ENCODE data around the gene CCNY. TPM values are rescaled to one million over a fixed set of nuclear protein-coding genes. Genes with fewer than 3 reads are reported as not detected.
"Not testable (repeated sequence)": the region's sequence is repeated elsewhere in the genome, so short reads cannot be mapped to it uniquely, and the experiment has no call there.

The CCNY gene
- total RNA-seq, 6 experiments from 2014 or later, result 22.4 to 49.2 (median 41.4) TPM

DNA sequence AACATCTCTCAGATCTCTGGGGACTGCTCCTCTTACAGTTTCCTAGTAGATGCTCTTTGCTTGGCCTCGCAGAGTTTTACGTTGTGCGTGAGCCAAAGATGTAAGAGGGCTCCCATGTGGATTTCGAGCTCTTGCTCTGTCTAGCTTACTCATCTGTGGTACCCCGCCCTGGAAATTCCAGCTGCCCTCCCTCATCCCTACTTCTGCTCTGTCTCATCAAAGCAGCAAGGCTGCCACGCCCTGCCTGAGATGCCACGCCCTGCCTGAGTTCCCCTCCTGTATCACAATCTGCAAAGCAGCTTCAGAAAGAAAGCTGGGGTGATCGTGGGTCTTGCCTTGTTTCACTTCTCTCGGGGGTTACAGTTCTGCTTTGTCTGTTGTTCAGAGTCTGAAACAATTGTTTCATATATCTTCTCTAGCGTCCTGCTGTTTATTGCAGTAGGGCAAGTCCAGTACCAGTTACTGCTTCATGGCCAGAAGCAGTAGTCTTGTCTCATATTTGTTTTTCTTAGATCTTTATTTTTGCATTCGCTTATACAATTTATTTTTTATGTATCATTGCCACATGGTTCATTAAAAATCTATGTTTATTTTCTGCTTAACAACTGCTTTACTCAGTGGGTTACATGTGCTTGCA lies 36.1 kb upstream of the CCNY start:
- Histone ChIP-seq H3K9me3 (peaks cover 0 to 3% (median 0%) of the 10 kb centered on the region in 4 donors), H3K36me3 (no peaks in the 10 kb centered on the region), H3K4me3 (no peak overlapping the region), H3K4me1 (no peaks in the 10 kb centered on the region), H3K27ac (no peak overlapping the region), H3K27me3 (no peaks in the 10 kb centered on the region)
- no peak for TF ChIP-seq CTCF (IDR thresholded peaks at IDR 0.05)
- TF ChIP-seq POLR2A (IDR thresholded peaks at IDR 0.05), result no peak
- DNase-seq, result no peak
- intact Hi-C loops (cut with DNase I), result no loop called here
- WGBS (ENCODE audit: insufficient coverage, low coverage, low lambda C conversion rate, missing lambda C conversion rate), result 69% methylated on average over 10 of the region's 11 CpGs
- ATAC-seq, result peak in 2 of 4 donors; percentile 18 to 28

DNA sequence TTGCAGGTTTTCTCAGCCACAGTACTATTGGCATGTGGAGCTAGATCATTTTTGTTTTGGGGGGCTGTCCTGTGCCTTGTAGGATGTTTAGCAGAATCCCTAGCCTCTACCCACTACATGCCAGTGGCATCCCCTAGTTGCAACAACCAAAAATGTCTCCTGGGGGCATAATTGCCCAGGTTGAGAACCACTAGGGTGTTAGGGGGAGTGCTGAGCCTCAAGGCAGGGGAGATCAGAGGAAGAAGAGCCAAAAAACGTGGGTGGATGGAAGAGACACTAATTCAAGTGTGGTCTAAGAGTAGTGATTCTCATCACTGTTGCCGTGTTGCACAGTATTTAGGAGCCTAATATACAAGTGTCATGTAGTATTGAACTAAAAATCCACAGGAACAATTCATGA lies 31.7 kb upstream of the CCNY start:
- intact Hi-C loops (cut with DNase I), result no loop called here
- no peak overlapping the region for H3K4me3 ChIP-seq
- H3K4me1 ChIP-seq, result no peaks in the 10 kb centered on the region
- WGBS (ENCODE audit: insufficient coverage, low coverage, low lambda C conversion rate, missing lambda C conversion rate), result 17% methylated on average over 2 of the region's 2 CpGs
- no peak overlapping the region for H3K27ac ChIP-seq
- no peaks in the 10 kb centered on the region for H3K9me3 ChIP-seq
- TF ChIP-seq POLR2A (IDR thresholded peaks at IDR 0.05) (no peak), CTCF (IDR thresholded peaks at IDR 0.05) (no peak)
- no peak for ATAC-seq
- H3K36me3 ChIP-seq, result no peaks in the 10 kb centered on the region
- no peak for DNase-seq
- no peaks in the 10 kb centered on the region for H3K27me3 ChIP-seq

GRCh38 chr10:35306852-35307251 lies 29.5 kb upstream of the CCNY start:
- Histone ChIP-seq H3K36me3 (no peaks in the 10 kb centered on the region), H3K4me3 (no peak overlapping the region), H3K4me1 (no peaks in the 10 kb centered on the region), H3K27ac (no peak overlapping the region), H3K9me3 (no peaks in the 10 kb centered on the region), H3K27me3 (no peaks in the 10 kb centered on the region)
- WGBS (ENCODE audit: insufficient coverage, low coverage, low lambda C conversion rate, missing lambda C conversion rate), result 62% methylated on average over 9 of the region's 9 CpGs
- intact Hi-C loops (cut with DNase I), result no loop called here
- TF ChIP-seq POLR2A (IDR thresholded peaks at IDR 0.05), result no peak
- no peak for TF ChIP-seq CTCF (IDR thresholded peaks at IDR 0.05)
- ATAC-seq, result no peak
- no peak for DNase-seq

- H3K4me1 ChIP-seq, result no peaks in the 10 kb centered on the region
- intact Hi-C loops (cut with DNase I), result no loop called here
- no peaks in the 10 kb centered on the region for H3K27me3 ChIP-seq
- WGBS (ENCODE audit: insufficient coverage, low coverage, low lambda C conversion rate, missing lambda C conversion rate), result 75% methylated on average over 10 of the region's 10 CpGs
- no peak overlapping the region for H3K27ac ChIP-seq
- ATAC-seq (no peak), DNase-seq (no peak)
- H3K9me3 ChIP-seq, result no peaks in the 10 kb centered on the region
- no peak for TF ChIP-seq POLR2A (IDR thresholded peaks at IDR 0.05)
- TF ChIP-seq CTCF (IDR thresholded peaks at IDR 0.05), result no peak
- no peak overlapping the region for H3K4me3 ChIP-seq
- no peaks in the 10 kb centered on the region for H3K36me3 ChIP-seq
These were observed 29.0 kb upstream of the CCNY start for GRCh38 chr10:35307297-35307696.

DNA sequence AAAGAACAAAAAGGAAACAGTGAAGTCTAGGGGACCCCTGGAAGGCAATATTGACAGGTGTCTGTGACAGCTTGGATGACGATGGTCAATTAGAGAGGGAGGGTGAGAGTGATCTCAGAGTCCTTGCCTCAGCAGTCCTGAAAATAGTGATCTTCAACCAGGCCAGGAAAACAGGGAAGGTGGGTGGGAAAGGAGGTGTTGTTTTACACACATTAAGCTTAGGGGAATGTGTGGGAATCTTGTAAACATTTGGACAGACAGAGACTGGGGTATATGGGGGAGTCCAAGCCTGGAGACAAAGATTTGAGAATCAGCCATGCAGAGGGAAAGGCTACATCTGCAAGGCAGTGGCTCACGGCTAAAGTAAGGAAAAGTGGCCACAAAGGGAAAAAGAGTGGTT lies 27.5 kb upstream of the CCNY start:
- no peak for TF ChIP-seq CTCF (IDR thresholded peaks at IDR 0.05)
- TF ChIP-seq POLR2A (IDR thresholded peaks at IDR 0.05), result no peak

GRCh38 chr10:35314142-35314541 lies 22.2 kb upstream of the CCNY start:
- WGBS (ENCODE audit: insufficient coverage, low coverage, low lambda C conversion rate, missing lambda C conversion rate), result 67% methylated on average over 2 of the region's 2 CpGs
- H3K9me3 ChIP-seq, result not testable (repeated sequence)

More for the DNA sequence above, 27.5 kb upstream of the CCNY start:
- Histone ChIP-seq H3K27me3 (no peaks in the 10 kb centered on the region), H3K9me3 (no peaks in the 10 kb centered on the region), H3K27ac (no peak overlapping the region), H3K4me3 (no peak overlapping the region), H3K36me3 (no peaks in the 10 kb centered on the region), H3K4me1 (no peaks in the 10 kb centered on the region)
- 57% methylated on average over 2 of the region's 2 CpGs for WGBS (ENCODE audit: insufficient coverage, low coverage, low lambda C conversion rate, missing lambda C conversion rate)
- intact Hi-C loops (cut with DNase I), result no loop called here
- ATAC-seq (no peak), DNase-seq (no peak)

DNA sequence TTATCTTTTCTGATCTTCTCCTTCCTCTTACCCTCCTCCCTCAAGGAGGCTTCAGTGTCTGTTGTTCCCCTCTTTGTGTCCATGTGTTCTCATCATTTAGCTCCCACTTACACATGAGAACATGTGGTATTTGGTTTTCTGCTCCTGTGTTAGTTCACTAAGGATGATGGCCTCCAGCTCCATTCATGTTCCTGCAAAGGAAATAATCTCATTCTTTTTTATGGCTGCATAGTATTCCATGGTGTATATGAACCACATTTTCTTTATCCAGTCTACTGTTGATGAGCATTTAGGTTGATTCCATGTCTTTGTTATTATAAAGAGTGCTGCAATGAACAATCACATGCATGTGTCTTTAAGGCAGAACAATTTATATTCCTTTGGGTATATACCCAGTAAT lies 21.1 kb upstream of the CCNY start:
- DNase-seq; H3K4me3 ChIP-seq; intact Hi-C loops (cut with DNase I); H3K4me1 ChIP-seq; H3K36me3 ChIP-seq; H3K27ac ChIP-seq; H3K9me3 ChIP-seq; ATAC-seq; H3K27me3 ChIP-seq: not testable (repeated sequence)

More at GRCh38 chr10:35314142-35314541, 22.2 kb upstream of the CCNY start:
- ATAC-seq; intact Hi-C loops (cut with DNase I); DNase-seq; H3K27ac ChIP-seq; H3K4me3 ChIP-seq; H3K36me3 ChIP-seq; H3K27me3 ChIP-seq; H3K4me1 ChIP-seq: not testable (repeated sequence)
